Activated T-helper 9 cell treated with anti-CD3 and anti-CD28 coated beads, Interleukin-2, amount 50 U/mL, for 16 hours (primary cell): ENCODE measurements around the gene ZCWPW1.
"Not testable (repeated sequence)": the region's sequence is repeated elsewhere in the genome, so short reads cannot be mapped to it uniquely, and the experiment has no call there.

Source experiments
- DNase-seq: peaks from one replicate; pipeline ENCODE4 v3.0.0-alpha.2; 2020; ENCODE audit warnings: low read depth

Gene ZCWPW1

DNA sequence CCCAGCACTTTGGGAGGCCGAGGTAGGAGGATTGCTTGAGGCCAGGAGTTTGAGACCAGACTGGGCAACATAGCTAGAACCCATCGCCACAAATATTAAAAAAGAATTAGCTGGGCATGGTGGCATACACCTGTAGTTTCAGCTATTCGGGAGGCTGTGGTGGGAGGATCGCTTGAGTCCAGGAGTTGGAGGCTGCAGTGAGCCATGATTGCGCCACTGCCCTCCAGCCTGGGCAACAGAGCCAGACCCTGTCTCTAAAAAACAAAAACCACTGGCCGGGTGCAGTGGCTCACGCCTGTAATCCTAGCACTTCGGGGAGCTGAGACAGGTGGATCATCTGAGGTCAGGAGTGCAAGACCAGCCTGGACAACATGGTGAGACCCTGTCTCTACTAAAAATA lies 25.4 kb upstream of the ZCWPW1 start:
- not testable (repeated sequence) for DNase-seq

DNA sequence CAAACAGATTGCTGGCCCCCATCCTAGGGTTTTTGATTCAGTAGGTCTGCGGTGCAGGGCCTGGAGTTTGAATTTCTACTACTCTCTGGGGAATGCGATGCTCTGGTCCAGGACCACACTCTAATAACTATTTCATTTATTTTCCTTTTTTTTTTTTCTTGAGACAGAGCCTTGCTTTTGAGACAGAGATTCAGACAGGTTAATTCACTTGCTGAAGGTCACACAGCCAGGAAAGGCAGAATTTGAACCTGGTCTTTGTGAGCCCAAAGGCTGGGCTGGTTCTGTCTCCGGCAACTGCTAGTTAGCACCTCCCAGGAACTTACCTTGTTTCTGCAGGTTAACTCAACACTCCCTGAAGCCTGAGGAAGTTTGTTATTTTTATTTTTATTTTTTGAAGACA lies 24.0 kb upstream of the ZCWPW1 start:
- no peak for DNase-seq

DNA sequence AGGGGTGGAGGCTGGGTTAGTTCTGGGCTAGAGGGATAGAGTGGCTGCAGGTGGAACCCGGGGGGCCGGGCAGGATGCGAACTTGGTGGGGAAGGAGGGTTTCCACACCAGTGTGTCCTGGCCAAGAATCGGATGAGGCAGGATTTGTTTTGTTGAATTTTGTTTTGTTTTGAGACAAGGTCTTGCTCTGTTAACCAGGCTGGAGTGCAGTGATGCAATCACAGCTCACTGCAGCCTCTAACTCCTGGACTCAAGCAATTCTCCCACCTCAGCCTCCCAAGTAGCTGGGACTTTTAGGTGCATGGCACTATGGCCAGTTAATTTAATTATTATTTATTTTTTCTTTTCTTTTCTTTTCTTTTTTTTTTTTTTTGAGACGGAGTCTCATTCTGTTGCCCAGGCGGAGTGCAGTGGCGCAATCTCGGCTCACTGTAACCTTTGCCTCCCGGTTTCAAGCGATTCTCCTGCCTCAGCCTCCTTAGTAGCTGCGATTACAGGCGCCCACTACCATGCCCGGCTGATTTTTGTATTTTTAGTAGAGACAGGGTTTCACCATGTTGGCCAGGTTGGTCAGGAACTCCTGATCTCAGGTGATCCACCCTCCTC lies 20.8 kb upstream of the ZCWPW1 start:
- DNase-seq = no peak

DNA sequence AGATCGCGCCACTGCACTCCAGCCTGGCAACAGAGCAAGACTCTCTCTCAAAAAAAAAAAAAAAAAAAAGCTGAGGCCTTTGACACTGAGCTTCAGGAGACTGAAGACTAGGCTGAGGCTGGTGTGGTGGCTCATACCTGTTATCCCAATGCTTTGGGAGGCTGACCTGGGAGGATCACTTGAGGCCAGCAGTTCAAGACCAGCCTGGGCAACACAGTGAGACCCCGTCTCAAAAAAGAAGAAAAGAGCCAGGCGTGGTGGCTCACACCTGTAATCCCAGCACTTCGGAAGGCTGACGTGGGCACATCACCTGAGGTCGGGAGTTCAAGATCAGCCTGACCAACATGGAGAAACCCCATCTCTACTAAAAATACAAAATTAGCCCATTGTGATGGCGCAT lies 18.9 kb upstream of the ZCWPW1 start:
- not testable (repeated sequence) for DNase-seq

DNA sequence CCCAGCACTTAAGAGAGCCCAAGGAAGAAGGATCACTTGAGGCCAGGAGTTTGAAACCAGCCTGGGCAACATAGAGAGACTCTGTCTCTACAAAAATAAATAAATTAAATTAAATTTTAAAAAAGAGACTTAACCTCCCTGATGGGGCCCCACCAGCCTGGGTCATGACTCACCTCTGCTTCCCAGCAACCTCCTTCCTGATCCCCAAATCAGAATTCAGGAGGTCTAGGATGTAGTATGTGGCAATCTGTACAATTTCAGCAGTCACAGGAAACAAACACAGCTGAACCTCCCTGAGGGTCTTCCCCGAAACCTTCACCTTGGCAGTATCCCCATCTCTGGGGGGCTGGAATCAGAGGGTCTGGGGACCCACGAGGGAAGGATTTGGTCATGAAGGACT lies 17.5 kb upstream of the ZCWPW1 start:
- no peak for DNase-seq

DNA sequence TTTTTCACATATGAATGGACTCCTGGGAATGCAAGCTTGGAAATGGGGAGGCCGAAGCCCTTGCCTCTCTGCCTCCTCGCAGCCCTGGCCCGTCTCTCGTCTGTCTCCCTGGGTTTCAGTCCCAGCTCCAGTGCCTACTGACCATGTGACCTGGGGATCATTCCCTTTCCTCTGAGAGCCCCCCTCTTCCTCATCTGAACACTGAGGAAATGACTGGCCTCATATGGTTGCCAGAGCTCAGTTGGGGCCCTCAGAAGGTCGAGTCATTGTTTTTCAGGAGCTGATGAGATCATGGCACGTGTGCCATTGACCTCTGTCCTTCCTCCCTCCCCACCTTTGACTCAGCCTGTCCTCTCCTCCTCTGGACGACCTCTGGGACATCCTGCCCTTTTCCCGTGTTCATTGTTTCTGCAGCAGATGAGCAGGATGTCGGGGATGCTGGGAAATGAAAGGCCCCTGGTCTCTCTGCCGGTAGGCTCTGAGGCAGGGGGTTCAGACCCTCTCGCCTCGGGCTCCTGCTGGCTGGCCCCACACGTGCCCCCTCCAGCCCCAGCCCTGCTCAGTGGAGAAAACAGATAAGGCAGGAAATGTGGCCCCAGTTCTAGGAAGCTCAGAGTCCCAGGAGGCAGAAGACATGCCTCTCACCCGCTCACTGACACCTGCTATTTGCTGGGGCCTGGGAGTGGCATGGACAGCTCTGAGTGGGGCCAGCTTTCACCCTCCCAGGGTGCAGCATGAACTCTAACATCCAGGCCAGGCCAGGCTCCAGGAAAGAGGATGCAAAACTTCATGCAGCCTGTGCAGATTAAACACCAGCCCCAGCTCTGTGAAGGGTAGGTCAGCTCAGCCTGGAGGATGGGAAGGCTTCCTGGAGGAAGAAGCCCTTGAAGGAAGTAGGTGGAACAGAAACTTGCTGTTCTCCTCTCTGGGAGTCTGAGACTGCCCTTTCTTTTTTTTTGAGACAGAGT lies 16.1 kb upstream of the ZCWPW1 start:
- no peak for DNase-seq

DNA sequence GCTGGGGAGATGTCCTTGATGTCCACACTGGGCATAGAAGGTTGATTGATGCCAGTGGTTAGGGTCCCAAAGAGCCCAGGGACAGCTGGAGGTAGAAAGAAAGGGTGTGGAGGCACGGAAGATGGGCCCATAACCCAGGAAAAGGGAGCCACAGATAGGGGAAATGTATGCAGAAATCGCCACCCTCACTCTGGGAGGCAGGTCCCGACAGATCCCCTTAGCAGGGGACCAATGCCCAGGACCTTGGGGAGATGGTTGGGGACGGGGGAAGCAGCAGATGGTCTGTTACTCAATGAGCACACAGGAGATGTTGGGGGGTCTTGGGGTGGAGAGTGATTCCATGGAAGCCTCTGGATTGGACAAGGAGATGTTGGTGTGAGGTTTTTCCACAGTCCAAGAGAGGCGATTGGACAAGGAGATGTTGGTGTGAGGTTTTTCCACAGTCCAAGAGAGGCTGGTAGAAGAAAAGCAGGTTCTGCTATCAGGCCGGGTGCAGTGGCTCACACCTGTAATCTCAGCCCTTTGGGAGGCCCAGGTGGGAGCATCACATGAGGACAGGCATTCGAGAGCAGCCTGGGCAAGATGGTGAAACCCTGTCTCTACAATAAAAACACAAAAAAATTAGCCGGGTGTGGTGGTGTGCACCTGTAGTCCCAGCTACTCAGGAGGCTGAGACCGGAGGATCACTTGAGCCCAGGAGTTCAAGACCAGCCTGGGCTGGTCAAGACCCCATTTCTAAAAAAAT lies 14.8 kb upstream of the ZCWPW1 start:
- DNase-seq = no peak

DNA sequence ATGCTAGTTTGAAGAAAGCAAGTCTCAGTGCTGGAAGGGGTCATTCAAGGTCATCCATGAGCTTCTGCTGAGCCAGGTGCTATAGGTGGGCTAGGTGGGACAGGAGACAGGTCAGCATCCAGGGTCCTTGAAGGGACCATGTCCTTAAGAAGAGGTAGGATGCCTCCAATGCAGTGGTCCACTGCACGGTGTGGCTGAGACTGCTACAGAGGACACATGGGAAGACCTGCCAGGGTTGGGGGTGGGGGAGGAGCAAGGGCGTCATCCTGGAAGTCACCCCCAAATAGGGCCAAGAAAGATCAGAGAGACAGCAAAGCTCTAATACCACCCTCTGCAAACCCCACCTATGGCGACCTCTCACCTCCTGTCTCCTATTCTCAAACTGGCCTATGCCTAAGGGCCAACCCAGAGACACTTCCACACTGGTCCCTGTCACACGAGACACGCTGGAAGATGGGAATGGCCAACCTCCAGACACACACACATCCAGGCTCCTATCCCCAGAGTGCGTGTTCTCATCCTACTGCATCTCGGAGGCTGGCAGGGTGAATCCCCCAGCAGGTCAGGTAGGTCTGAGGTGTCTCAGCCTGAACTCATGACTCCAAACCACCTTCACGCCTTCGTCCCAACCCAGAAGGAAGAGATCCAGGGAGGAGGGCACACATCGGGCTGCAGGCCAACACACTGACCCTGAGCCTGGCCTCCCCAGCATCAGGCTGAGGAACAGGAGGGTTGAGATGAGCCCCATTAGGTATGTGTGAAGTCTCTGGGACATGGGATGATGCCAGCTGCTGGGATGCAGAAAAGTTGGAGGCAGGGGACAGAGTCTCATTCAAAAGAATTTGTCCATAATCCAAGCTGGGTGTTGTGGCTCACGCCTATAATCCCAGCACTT lies 13.4 kb upstream of the ZCWPW1 start:
- DNase-seq = no peak

DNA sequence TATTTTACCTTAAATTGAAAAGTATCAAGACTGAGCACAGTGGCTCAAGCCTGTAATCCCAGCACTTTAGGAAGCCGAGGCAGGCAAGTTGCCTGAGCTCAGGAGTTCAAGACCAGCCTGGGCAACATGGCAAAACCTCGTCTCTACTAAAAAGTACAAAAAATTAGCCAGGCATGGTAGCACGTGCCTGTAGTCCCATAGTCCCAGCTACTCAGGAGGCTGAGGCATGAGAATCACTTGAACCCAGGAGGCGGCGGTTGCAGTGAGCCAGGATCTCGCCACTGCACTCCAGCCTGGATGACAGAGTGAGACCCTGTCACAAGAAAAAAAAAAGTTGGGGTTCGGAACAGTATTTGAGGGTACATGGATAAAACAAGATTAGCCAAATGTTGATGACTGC lies 10.7 kb upstream of the ZCWPW1 start:
- not testable (repeated sequence) for DNase-seq

DNA sequence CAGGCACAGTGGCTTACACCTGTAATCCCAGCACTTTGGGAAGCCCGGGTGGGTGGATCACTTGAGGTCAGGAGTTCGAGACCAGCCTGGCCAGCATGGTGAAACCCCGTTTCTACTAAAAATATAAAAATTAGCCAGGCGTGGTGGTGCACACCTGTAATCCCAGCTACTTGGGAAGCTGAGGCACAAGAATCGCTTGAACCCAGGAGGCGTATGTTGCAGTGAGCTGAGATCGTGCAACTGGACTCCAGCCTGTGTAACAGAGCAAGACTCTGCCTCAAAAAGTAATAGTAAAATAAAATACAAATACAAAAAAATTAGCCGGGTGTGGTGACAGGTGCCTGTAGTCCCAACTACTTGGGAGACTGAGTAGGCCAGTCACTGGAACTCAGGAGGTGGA lies 10.2 kb upstream of the ZCWPW1 start:
- not testable (repeated sequence) for DNase-seq

DNA sequence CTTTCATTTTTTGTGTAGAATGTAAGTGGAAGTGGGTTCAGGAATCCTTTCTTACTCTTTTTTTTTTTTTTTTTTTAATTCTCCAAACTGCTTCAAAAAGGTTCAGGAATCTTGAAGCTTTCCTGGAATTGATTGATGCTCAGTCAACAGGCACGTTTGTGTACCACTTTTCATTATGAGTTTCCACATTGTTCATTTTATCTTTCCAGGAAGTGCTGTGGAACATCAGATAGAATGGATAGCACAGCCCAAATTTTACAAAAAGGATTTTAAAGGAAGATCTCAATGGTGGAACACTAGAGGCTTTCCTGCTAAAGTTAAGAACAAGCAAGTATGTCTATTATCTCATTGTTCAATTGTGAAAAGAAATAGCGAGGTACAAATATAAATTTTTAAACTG lies 9.7 kb upstream of the ZCWPW1 start:
- DNase-seq = no peak

DNA sequence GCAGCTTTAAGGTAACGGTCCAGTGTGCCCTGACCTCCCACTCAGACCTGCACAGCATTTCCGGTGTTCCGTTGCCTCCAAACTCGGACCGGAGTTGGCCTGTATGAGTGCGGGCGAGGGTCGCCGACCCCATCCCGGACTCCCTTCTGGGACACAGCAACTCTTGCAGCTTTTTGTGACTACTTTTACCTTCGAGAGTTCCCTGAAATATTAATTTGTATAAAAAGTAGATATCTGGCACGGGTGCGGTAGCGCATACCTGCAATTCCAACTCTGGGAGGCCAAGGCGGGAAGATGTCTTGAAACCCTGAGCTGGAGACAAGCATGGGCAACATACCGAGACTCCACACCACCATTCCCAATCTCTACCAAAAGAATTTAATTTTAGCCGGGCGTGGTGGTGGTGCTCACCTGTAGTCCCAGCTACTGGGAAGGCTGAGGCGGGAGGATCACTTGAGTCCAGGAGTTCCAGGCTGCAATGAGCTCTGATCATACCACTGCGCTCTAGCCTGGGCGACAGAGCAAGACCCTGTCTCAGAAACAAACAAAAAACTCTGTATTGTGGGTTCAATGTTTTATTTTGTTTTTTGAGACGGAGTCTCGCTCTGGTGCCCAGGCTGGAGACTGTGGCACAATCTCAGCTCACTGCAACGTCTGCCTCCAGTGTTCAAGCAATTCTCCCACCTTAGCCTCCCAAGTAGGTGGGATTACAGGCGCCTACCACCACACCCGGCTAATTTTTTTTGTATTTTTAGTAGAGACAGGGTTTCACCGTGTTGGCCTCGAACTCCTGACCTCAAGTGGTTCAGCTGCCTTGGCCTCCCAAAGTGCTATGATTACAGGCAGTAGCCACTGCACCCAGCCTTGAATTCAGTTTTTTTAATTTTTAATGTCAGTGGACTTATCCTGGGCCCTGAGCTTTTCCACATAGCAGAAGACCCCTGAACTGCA lies 8.9 kb upstream of the ZCWPW1 start:
- no peak for DNase-seq

DNA sequence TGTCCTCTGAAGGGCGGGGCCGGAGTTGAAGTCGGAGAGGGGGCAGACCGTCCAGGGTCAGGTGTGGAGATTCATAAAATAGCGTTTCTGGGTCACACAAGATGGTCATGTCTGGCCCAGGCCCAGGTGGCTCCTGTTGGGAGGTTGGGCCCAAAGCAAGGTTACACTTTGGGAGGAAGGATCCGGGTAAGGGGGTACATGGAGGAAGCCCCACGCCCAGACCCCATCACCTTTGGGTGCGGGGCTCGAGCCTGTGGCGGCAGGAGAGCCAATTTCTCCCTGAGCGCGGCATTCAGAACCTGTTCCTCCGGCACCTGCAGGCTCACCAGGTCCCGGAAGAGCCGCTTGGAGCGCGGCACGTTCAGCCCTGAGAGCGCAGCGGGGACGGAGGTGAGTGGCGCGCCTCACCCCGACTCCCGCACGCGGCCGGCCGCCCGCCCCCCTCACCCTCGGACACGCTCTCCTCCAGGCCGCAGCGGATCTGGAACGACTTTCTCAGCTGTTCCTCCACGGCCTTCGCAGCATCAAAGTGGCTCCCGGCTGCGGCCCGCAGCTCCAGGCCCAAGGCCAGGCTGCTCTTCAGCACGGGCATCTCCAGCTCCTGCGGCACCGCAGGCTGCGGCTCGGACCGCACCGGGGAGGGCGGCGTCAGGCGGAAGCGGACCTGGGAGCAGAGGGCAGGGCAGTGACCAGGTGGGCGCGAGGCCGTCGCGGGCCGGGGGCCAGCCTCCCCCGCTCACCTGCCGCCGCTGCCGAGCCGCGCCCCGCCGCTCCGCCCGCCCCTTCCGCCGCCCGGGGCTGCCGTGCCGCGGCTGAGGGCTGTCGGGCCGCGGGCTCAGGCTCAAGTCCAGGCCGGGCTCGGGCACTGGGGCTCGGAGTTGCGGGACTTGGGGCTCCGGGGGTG lies 7.2 kb upstream of the ZCWPW1 start:
- peak; percentile 28 for DNase-seq

DNA sequence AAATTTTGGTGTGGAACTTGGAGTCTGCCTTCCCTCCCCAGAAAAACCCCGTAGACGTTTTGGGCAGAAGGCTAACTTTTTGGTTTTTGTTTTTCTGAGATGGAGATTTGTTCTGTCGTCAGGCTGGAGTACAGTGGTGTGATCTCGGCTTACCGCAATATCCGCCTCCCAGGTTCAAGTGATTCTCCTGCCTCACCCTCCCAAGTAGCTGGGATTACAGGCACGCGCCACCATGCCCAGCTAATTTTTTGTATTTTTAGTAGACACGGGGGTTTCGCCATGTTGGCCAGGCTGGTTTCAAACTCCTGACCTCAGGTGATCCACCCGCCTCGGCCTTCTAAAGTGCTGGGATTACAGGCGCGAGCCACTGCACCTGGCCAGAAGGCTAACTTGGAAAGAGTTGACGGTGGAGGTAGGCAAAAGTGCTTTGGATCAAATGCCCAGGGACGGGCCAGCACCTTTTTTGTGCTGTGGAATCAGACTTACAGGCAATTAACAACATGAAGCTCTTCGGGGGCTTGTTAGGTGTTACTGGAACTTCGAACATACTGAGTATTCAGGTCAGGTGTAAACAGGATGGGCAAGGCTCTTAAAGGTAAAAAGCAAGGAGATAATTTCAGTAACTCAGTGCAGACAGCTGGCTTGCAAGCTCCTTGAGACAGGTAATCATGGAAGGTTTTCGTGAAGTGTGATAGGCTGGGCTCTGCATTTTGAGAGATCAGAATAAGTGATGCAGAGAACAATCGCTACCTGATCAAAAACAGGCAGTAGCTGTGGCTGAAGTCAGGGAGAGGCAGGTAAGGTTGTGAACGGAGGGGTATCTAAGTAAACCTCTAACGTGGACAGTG lies 6.0 kb upstream of the ZCWPW1 start:
- DNase-seq = no peak

DNA sequence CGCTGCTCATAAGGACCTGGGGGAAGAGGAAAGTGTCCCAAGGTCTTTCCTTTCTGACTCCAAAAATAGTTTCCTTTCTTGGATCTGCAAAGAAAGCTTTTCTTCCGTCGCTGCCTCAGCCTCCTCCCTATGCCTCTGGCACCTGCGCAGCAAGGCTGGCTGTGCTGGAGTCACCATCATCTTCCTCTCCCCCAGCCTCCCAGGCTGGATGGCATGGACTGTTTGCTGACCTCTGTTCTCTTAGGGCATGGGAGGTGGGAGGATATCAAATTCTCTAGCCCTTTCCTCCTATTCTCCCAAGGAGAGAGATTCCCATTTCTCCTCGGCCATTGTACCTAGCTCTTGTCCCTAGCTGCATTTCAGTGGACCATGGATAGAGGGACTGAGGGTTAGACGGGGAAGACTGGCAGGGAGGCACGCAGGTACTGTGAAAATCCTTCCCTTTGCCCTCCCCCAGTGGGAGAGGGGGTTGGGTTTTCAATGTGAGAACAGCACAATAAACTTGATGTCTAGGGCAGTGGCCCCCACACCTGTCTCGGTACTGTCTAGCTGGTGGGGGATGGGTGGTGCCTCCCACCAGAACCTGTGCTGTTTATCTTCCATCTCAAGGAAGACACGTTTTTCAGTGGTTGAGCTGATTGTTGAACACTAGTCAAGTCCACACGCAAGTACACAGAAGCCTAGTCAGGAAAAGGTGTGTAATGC lies 5.2 kb upstream of the ZCWPW1 start:
- no peak for DNase-seq

DNA sequence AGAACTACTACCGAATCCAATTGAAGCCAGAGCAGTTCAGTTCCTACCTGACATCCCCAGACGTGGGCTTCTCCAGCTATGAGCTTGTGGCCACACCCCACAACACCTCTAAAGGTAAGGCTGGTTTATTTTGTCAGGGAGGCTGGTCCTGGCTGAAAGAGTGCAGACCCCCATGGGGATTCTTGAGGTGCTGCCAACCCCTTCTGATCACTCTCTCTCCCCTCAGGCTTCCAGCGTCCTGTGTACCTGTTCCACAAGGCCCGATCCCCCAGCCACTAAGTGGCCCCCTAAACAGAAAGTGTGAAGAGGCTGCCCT lies 4.7 kb upstream of the ZCWPW1 start:
- DNase-seq = no peak

DNA sequence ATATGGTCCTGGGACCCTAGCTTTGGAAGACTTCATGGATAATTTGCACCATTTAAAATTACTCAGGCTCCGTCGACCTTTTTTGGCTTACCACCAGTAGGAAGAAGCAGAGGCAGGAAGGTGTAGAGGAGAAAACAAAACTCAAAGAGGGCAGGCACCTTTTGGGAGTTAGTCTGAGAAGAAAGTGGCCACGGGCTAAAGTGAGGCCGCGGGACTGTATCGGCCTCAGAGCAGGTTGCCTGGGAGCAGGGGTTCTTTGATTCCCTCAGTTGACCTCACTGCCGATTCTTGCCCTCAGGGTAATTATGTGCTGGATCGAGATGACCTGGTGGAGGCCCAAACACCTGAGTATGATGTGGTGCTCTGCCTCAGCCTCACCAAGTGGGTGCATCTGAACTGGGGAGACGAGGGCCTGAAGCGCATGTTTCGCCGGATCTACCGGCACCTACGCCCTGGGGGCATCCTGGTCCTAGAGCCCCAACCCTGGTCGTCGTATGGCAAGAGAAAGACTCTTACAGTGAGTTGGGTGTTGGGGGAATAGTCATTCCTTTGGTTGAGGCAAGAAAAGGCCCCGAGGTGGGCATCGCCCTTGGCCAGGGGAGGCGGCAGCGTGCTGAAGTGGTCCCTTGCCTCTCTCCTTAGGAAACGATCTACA lies 4.2 kb upstream of the ZCWPW1 start:
- DNase-seq = no peak

DNA sequence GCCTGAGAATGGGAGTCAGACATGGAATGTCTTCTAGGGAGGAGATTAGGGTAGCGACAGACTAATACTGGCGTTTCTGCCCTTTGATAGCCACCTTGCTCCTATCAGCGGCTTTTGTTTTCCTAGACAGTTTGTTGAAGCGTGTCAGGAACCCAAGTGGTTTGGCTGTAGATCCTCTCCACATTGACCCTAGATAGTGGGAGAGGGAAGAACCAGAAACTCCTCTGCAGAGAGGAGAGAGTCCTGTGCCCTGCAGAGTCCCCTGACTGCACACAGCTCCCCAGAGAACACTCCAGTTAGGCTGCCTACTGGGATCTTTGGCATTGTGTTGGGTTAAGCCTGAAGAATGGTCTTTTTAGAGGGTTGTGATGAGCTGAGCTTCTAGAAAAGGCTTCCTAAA lies 3.5 kb upstream of the ZCWPW1 start:
- no peak for DNase-seq
